ENCODE data around the gene KHK.

- TF ChIP-seq, protein P1, sequence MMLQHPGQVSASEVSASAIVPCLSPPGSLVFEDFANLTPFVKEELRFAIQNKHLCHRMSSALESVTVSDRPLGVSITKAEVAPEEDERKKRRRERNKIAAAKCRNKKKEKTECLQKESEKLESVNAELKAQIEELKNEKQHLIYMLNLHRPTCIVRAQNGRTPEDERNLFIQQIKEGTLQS (IDR thresholded peaks at IDR 0.05; ENCODE audit: insufficient read depth, low read depth, low read length), result no peak
- TF ChIP-seq EP300 (IDR thresholded peaks at IDR 0.05; ENCODE audit: borderline replicate concordance in 1 of 2, low read depth in 2 of 2, low read length in 2 of 2) (no peak), CTCF (IDR thresholded peaks at IDR 0.05; ENCODE audit: control extremely low read depth in 1 of 3, insufficient read depth in 1 of 3, low read depth in 1 of 3, low read length in 3 of 3) (no peak), KDM5A (IDR thresholded peaks at IDR 0.05; ENCODE audit: low read length) (no peak), SIN3A (conservative IDR thresholded peaks at IDR 0.05 in 1 of 2, IDR thresholded peaks at IDR 0.05 in 1 of 2; ENCODE audit: low read depth in 1 of 2, low read length in 2 of 2) (no peak), EZH2 (IDR thresholded peaks at IDR 0.05; ENCODE audit: low read depth, low read length, severe bottlenecking) (no peak)
- TF ChIP-seq, protein P2, sequence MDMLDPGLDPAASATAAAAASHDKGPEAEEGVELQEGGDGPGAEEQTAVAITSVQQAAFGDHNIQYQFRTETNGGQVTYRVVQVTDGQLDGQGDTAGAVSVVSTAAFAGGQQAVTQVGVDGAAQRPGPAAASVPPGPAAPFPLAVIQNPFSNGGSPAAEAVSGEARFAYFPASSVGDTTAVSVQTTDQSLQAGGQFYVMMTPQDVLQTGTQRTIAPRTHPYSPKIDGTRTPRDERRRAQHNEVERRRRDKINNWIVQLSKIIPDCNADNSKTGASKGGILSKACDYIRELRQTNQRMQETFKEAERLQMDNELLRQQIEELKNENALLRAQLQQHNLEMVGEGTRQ (IDR thresholded peaks at IDR 0.05; ENCODE audit: low read length), result no peak
Observed at GRCh38 chr2:27125104-27125503, 38.5 kb downstream of the KHK start.
